ENCODE measurements around the gene CNOT4.

- TF ChIP-seq CREB1 (IDR thresholded peaks at IDR 0.05; ENCODE audit: low read depth) (no peak), RAD21 (IDR thresholded peaks at IDR 0.05; ENCODE audit: low read depth) (no peak), EP300 (IDR thresholded peaks at IDR 0.05; ENCODE audit: borderline replicate concordance) (no peak)
- TF ChIP-seq, protein P1, sequence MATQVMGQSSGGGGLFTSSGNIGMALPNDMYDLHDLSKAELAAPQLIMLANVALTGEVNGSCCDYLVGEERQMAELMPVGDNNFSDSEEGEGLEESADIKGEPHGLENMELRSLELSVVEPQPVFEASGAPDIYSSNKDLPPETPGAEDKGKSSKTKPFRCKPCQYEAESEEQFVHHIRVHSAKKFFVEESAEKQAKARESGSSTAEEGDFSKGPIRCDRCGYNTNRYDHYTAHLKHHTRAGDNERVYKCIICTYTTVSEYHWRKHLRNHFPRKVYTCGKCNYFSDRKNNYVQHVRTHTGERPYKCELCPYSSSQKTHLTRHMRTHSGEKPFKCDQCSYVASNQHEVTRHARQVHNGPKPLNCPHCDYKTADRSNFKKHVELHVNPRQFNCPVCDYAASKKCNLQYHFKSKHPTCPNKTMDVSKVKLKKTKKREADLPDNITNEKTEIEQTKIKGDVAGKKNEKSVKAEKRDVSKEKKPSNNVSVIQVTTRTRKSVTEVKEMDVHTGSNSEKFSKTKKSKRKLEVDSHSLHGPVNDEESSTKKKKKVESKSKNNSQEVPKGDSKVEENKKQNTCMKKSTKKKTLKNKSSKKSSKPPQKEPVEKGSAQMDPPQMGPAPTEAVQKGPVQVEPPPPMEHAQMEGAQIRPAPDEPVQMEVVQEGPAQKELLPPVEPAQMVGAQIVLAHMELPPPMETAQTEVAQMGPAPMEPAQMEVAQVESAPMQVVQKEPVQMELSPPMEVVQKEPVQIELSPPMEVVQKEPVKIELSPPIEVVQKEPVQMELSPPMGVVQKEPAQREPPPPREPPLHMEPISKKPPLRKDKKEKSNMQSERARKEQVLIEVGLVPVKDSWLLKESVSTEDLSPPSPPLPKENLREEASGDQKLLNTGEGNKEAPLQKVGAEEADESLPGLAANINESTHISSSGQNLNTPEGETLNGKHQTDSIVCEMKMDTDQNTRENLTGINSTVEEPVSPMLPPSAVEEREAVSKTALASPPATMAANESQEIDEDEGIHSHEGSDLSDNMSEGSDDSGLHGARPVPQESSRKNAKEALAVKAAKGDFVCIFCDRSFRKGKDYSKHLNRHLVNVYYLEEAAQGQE (IDR thresholded peaks at IDR 0.05; ENCODE audit: low read depth), result no peak
Measured at GRCh38 chr7:135425036-135425435, 84.9 kb downstream of the CNOT4 start.
